ENCODE measurements around the gene WSB2. TPM values are rescaled to one million over a fixed set of nuclear protein-coding genes. Genes with fewer than 3 reads are reported as not detected.

The WSB2 gene
- total RNA-seq, 1 donor from 2014 or later, result 68.6 TPM

DNA sequence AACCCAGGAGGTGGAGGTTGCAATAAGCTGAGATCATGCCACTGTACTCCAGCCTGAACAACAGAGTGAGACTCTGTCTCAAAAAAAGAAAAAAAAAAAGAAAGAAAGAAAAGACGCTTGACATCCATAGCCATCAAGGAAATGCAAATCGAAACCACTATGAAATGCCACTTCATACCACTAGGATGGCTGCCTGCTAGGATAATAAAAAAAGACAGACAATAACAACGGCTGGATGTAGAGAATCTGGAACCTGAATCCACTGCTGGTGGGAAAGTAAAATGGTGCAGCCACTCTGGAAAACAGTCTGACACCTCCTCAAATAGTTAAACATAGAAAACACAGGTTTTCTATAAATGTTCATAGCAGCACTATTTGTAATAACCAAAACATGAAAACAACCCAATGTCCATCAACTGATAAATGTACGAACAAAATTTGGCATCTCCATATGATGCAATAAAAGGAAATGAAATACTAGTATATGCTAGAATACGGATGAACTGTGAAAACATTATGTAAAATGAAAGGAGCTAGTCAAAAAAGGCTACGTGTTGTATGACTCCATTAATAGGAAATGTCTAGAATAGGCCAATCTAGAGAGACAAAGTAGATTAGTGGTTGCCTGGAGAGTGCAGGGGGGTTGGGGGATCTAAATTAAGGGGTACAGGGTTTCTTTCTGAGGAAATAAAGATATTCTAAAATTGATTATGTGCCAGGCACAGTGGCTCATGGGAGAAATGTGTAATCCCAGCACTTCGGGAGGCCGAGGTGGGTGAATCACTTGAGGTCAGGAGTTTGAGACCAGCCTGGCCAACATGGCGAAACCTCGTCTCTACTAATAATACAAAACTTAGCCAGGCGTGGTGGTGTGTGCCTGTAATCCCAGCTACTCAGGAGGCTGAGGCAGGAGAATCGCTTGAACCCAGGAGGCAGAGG is 9.7 kb downstream of the WSB2 start:
- no peak overlapping the region for H3K4me3 ChIP-seq
- peak overlapping the region in 1 of 2 donors; percentile 81 for H3K27ac ChIP-seq
- no peak for DNase-seq (ENCODE audit: low spot score in 2 of 2)
- intact Hi-C loops (cut with DNase I), result no loop called here
- TF ChIP-seq CTCF (IDR thresholded peaks at IDR 0.05), result no peak
- peaks cover 19 to 39% of the 10 kb centered on the region in 2 donors for H3K36me3 ChIP-seq
- no peaks in the 10 kb centered on the region for H3K9me3 ChIP-seq
- no peaks in the 10 kb centered on the region for H3K27me3 ChIP-seq
- H3K4me1 ChIP-seq, result peaks cover 13 to 31% of the 10 kb centered on the region in 2 donors

GRCh38 chr12:118046430-118046829 is 14.5 kb downstream of the WSB2 start:
- H3K27me3 ChIP-seq, result no peaks in the 10 kb centered on the region
- H3K36me3 ChIP-seq, result peaks cover 35 to 70% of the 10 kb centered on the region in 2 donors
- H3K4me1 ChIP-seq, result no peaks in the 10 kb centered on the region
- TF ChIP-seq CTCF (IDR thresholded peaks at IDR 0.05), result no peak
- H3K4me3 ChIP-seq, result no peak overlapping the region
- no peak for DNase-seq (ENCODE audit: low spot score in 2 of 2)
- no peaks in the 10 kb centered on the region for H3K9me3 ChIP-seq
- intact Hi-C loops (cut with DNase I), result no loop called here
- no peak overlapping the region for H3K27ac ChIP-seq

DNA sequence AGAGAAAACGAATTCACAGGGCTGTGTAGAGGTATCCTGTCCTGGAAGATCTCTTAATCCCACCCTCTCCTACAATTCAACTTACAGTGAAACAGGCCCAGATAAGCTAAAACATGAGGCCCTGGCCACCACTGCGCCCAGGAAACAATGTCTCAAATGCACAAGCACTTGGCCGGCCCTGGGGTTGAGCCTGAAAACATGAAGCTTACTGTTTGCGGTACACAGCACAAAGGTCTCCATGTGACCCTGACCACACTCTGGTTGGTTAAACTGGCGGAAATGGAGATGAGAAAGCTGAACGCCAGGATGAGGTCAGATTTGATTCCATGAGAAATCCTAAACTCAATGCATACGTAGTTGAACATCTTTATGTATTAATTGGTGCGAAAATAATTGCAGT is 16.4 kb downstream of the WSB2 start:
- DNase-seq (ENCODE audit: low spot score in 2 of 2), result no peak
- Histone ChIP-seq H3K27ac (no peak overlapping the region), H3K9me3 (no peaks in the 10 kb centered on the region), H3K4me3 (no peak overlapping the region), H3K27me3 (no peaks in the 10 kb centered on the region), H3K36me3 (peaks cover 37 to 70% of the 10 kb centered on the region in 2 donors), H3K4me1 (no peaks in the 10 kb centered on the region)
- no peak for TF ChIP-seq CTCF (IDR thresholded peaks at IDR 0.05)
- intact Hi-C loops (cut with DNase I), result no loop called here

DNA sequence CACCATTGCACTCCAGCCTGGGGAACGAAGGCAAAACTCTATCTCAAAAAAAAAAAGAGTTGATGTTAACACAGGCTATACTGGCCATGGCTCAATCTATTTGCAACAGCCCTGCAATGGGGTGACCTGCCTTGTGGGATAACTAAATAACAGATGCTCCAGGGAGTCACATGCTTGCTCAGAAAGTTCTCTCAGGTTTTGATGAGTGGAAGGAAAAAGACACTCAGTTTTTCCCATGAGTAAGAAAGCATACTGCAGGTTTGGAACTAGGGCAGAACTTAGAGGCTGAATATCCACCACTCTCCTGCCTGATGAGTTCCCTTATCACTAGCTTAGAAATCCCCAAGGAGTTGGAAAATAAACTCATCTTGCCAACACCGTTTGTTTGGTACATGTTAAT is 16.9 kb downstream of the WSB2 start:
- Histone ChIP-seq H3K4me3 (no peak overlapping the region), H3K4me1 (no peaks in the 10 kb centered on the region), H3K27me3 (no peaks in the 10 kb centered on the region), H3K9me3 (no peaks in the 10 kb centered on the region), H3K36me3 (peaks cover 42 to 71% of the 10 kb centered on the region in 2 donors), H3K27ac (no peak overlapping the region)
- TF ChIP-seq CTCF (IDR thresholded peaks at IDR 0.05), result no peak
- DNase-seq (ENCODE audit: low spot score in 2 of 2), result no peak
- intact Hi-C loops (cut with DNase I), result no loop called here

DNA sequence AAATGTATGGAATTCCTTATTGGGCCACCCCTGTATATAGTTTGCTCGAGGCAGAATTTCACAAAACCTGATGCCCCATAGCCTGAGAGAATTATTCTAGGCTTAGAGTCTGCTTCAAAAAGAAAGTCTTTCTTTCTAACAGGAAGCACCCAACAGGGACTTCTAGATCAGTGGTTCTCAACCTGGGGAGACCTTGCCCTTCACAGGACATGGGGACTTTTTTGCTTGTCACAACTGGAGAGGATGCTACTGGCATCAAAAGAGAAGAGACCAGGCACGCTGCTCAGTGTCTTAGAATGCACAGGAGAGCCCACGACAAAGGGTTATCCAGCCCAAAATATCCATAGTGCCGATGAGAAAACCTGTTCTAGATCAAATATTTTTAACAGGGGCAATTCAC is 18.9 kb downstream of the WSB2 start:
- H3K4me3 ChIP-seq, result no peak overlapping the region
- no peaks in the 10 kb centered on the region for H3K4me1 ChIP-seq
- no peaks in the 10 kb centered on the region for H3K9me3 ChIP-seq
- no peak for TF ChIP-seq CTCF (IDR thresholded peaks at IDR 0.05)
- no peak for DNase-seq (ENCODE audit: low spot score in 2 of 2)
- no peaks in the 10 kb centered on the region for H3K27me3 ChIP-seq
- H3K27ac ChIP-seq, result no peak overlapping the region
- H3K36me3 ChIP-seq, result peaks cover 53 to 79% of the 10 kb centered on the region in 2 donors
- intact Hi-C loops (cut with DNase I), result no loop called here
